Trophoblast cell (in vitro differentiated cells and primary cell): Measurements from ENCODE around the gene GNB2.

Experiments
- DNase-seq, 2 donors: peaks; one replicate each; pipeline ENCODE4 v3.0.0-alpha.2; 2016
- H2AFZ ChIP-seq: 2 replicates; pipeline ENCODE4 v1.6.1; 2013; ENCODE audit warnings: low read length, moderate library complexity, mild to moderate bottlenecking; ENCODE audit not compliant: insufficient read depth, poor library complexity
- H2AK5ac ChIP-seq: 2 replicates; pipeline ENCODE4 v1.6.1; 2013; ENCODE audit warnings: mild to moderate bottlenecking, low read length
- H2BK120ac ChIP-seq: 2 replicates; pipeline ENCODE4 v1.6.1; 2013; ENCODE audit warnings: low read length, mild to moderate bottlenecking, moderate library complexity; ENCODE audit not compliant: insufficient read depth, poor library complexity
- H2BK12ac ChIP-seq: 2 replicates; pipeline ENCODE4 v1.6.1; 2013; ENCODE audit warnings: mild to moderate bottlenecking, low read length, moderate library complexity
- H2BK5ac ChIP-seq: 2 replicates; pipeline ENCODE4 v1.6.1; 2013; ENCODE audit warnings: low read length, low read depth, moderate library complexity, mild to moderate bottlenecking; ENCODE audit not compliant: poor library complexity
- H3K14ac ChIP-seq: 2 replicates; pipeline ENCODE4 v1.6.1; 2013; ENCODE audit warnings: mild to moderate bottlenecking, low read length
- H3K18ac ChIP-seq: 2 replicates; pipeline ENCODE4 v1.6.1; 2013; ENCODE audit warnings: mild to moderate bottlenecking, low read length
- H3K23ac ChIP-seq: 2 replicates; pipeline ENCODE4 v1.6.1; 2013; ENCODE audit warnings: low read length
- H3K27ac ChIP-seq: 2 replicates; pipeline ENCODE4 v1.5.1; 2013; ENCODE audit warnings: low read depth, mild to moderate bottlenecking, inconsistent platforms, low read length, moderate library complexity
- H3K27me3 ChIP-seq: 2 replicates; pipeline ENCODE4 v1.6.1; 2013; ENCODE audit warnings: inconsistent platforms, mild to moderate bottlenecking, low read length, moderate library complexity; ENCODE audit not compliant: insufficient read depth
- H3K36me3 ChIP-seq, 2 experiments: 1 replicate in 1 of 2; 2 replicates in 1 of 2; pipeline ENCODE4 v1.6.1; 2013; ENCODE audit warnings: low read length in 2 of 2, mild to moderate bottlenecking in 2 of 2, moderate library complexity in 1 of 2; ENCODE audit not compliant: insufficient read depth in 2 of 2, control insufficient read depth in 1 of 2
- H3K4ac ChIP-seq: 2 replicates; pipeline ENCODE4 v1.6.1; 2013; ENCODE audit warnings: low read depth, mild to moderate bottlenecking, low read length, moderate library complexity
- H3K4me1 ChIP-seq, 2 experiments: 1 replicate in 1 of 2; 2 replicates in 1 of 2; pipeline ENCODE4 v1.6.1; 2013; ENCODE audit warnings: low read length in 2 of 2, mild to moderate bottlenecking in 2 of 2, moderate library complexity in 1 of 2; ENCODE audit not compliant: insufficient read depth in 2 of 2, control insufficient read depth in 1 of 2
- H3K4me2 ChIP-seq: 2 replicates; pipeline ENCODE4 v1.6.1; 2013; ENCODE audit warnings: inconsistent platforms, mild to moderate bottlenecking, low read length, moderate library complexity
- H3K4me3 ChIP-seq: 2 replicates; pipeline ENCODE4 v1.5.1; 2013; ENCODE audit warnings: mild to moderate bottlenecking, low read depth, low read length, inconsistent platforms
- H3K79me1 ChIP-seq: one replicate; pipeline ENCODE4 v1.6.1; 2013; ENCODE audit warnings: low read length
- H3K79me2 ChIP-seq: 2 replicates; pipeline ENCODE4 v1.6.1; 2013; ENCODE audit warnings: low read length, mild to moderate bottlenecking; ENCODE audit not compliant: control insufficient read depth, insufficient read depth, poor library complexity
- H3K9ac ChIP-seq: 2 replicates; pipeline ENCODE4 v1.6.1; 2013; ENCODE audit warnings: mild to moderate bottlenecking, low read length
- H3K9me3 ChIP-seq: 2 replicates; pipeline ENCODE4 v1.6.1; 2013; ENCODE audit warnings: low read depth, mild to moderate bottlenecking, control low read depth, inconsistent platforms, low read length; ENCODE audit not compliant: insufficient read depth
- H4K12ac ChIP-seq: 2 replicates; pipeline ENCODE4 v1.6.1; 2013; ENCODE audit warnings: low read depth, mild to moderate bottlenecking, low read length, moderate library complexity
- H4K8ac ChIP-seq: 2 replicates; pipeline ENCODE4 v1.6.1; 2013; ENCODE audit warnings: low read depth, mild to moderate bottlenecking, low read length, moderate library complexity
- H4K91ac ChIP-seq: one replicate; pipeline ENCODE4 v1.6.1; 2013; ENCODE audit warnings: low read depth, mild to moderate bottlenecking, low read length, moderate library complexity
- WGBS: extraction: QIAGEN DNeasy Blood & Tissue Kit; methylation state at CpG from one replicate; pipeline ENCODE4 v1.1.7; 2013; ENCODE audit warnings: missing lambda C conversion rate; ENCODE audit not compliant: insufficient read length, insufficient coverage; ENCODE audit errors: extremely low coverage; 5-methylcytosine and 5-hydroxymethylcytosine counted together

GNB2 gene

GRCh38 chr7:100708395-100708794, 34.9 kb downstream of the GNB2 start:
- H3K27ac ChIP-seq: no peak overlapping the region
- no peak overlapping the region for H2BK12ac ChIP-seq
- H3K4ac ChIP-seq: no peak overlapping the region
- H3K9ac ChIP-seq: no peak overlapping the region
- no peak overlapping the region for H3K23ac ChIP-seq
- H2AFZ ChIP-seq: no peak overlapping the region
- DNase-seq: no peak
- peaks cover 9% of the 10 kb centered on the region for H3K79me1 ChIP-seq
- no peaks in the 10 kb centered on the region for H3K9me3 ChIP-seq
- no peak overlapping the region for H4K12ac ChIP-seq
- peaks cover 10 to 14% of the 10 kb centered on the region in 2 experiments for H3K36me3 ChIP-seq
- peaks cover 16% of the 10 kb centered on the region for H3K79me2 ChIP-seq
- no peak overlapping the region for H2AK5ac ChIP-seq
- no peak overlapping the region for H4K8ac ChIP-seq
- H3K14ac ChIP-seq: no peak overlapping the region
- H2BK5ac ChIP-seq: no peak overlapping the region
- H3K4me3 ChIP-seq: no peak overlapping the region
- H3K4me1 ChIP-seq: peaks cover 9 to 13% of the 10 kb centered on the region in 2 experiments
- no peaks in the 10 kb centered on the region for H3K27me3 ChIP-seq
- no CpG with 5 or more reads among the region's 6 CpGs for WGBS
- H3K18ac ChIP-seq: no peak overlapping the region
- H4K91ac ChIP-seq: no peak overlapping the region
- no peak overlapping the region for H2BK120ac ChIP-seq
- no peak overlapping the region for H3K4me2 ChIP-seq

GRCh38 chr7:100710452-100710851, 36.9 kb downstream of the GNB2 start:
- WGBS: no CpG with 5 or more reads among the region's 4 CpGs
- no peak overlapping the region for H2AK5ac ChIP-seq

GRCh38 chr7:100711369-100711768, 37.8 kb downstream of the GNB2 start:
- Histone ChIP-seq H3K4me3 (no peak overlapping the region), H2BK12ac (no peak overlapping the region), H3K27me3 (no peaks in the 10 kb centered on the region), H3K79me1 (no peaks in the 10 kb centered on the region), H3K18ac (no peak overlapping the region), H2AFZ (no peak overlapping the region), H3K9me3 (no peaks in the 10 kb centered on the region), H3K36me3 (peaks cover 10 to 14% of the 10 kb centered on the region in 2 experiments), H3K27ac (no peak overlapping the region), H3K4me2 (no peak overlapping the region), H4K8ac (no peak overlapping the region), H3K9ac (no peak overlapping the region), H3K79me2 (peaks cover 9% of the 10 kb centered on the region), H3K23ac (no peak overlapping the region), H4K91ac (no peak overlapping the region), H3K4ac (no peak overlapping the region), H3K4me1 (peaks cover 9 to 10% of the 10 kb centered on the region in 2 experiments), H2BK120ac (no peak overlapping the region), H2BK5ac (no peak overlapping the region), H3K14ac (no peak overlapping the region), H2AK5ac (no peak overlapping the region), H4K12ac (no peak overlapping the region)
- no CpG with 5 or more reads among the region's 11 CpGs for WGBS
- DNase-seq: no peak

More at GRCh38 chr7:100710452-100710851, 36.9 kb downstream of the GNB2 start:
- Histone ChIP-seq H3K9ac (no peak overlapping the region), H3K18ac (no peak overlapping the region), H2BK12ac (no peak overlapping the region), H3K9me3 (no peaks in the 10 kb centered on the region), H3K79me1 (peaks cover 6% of the 10 kb centered on the region), H3K4me2 (no peak overlapping the region), H3K27ac (no peak overlapping the region), H3K27me3 (no peaks in the 10 kb centered on the region), H4K12ac (no peak overlapping the region), H3K4me3 (no peak overlapping the region), H2BK120ac (no peak overlapping the region), H2BK5ac (no peak overlapping the region), H3K23ac (no peak overlapping the region), H3K4me1 (peaks cover 9 to 10% of the 10 kb centered on the region in 2 experiments), H3K4ac (no peak overlapping the region), H2AFZ (no peak overlapping the region), H3K36me3 (peaks cover 10 to 14% of the 10 kb centered on the region in 2 experiments), H4K91ac (no peak overlapping the region), H3K14ac (no peak overlapping the region), H3K79me2 (peaks cover 15% of the 10 kb centered on the region), H4K8ac (no peak overlapping the region)
- DNase-seq: no peak

GRCh38 chr7:100714725-100715124, 41.2 kb downstream of the GNB2 start:
- H3K14ac ChIP-seq: no peak overlapping the region
- no peaks in the 10 kb centered on the region for H3K36me3 ChIP-seq
- H3K18ac ChIP-seq: no peak overlapping the region
- no peak overlapping the region for H2BK120ac ChIP-seq
- H3K27me3 ChIP-seq: peaks cover 3% of the 10 kb centered on the region
- no peak overlapping the region for H3K23ac ChIP-seq
- no peak overlapping the region for H2BK12ac ChIP-seq
- H4K91ac ChIP-seq: no peak overlapping the region
- H3K9ac ChIP-seq: no peak overlapping the region
- no peak overlapping the region for H4K12ac ChIP-seq
- no peak overlapping the region for H3K4me2 ChIP-seq
- H3K27ac ChIP-seq: no peak overlapping the region
- no peaks in the 10 kb centered on the region for H3K79me2 ChIP-seq
- WGBS: no CpG with 5 or more reads among the region's 8 CpGs
- peaks cover 5% of the 10 kb centered on the region for H3K9me3 ChIP-seq
- no peak overlapping the region for H3K4me3 ChIP-seq
- no peaks in the 10 kb centered on the region for H3K4me1 ChIP-seq
- no peak overlapping the region for H2AK5ac ChIP-seq
- H4K8ac ChIP-seq: no peak overlapping the region
- no peaks in the 10 kb centered on the region for H3K79me1 ChIP-seq
- H2AFZ ChIP-seq: no peak overlapping the region
- no peak for DNase-seq
- no peak overlapping the region for H3K4ac ChIP-seq
- H2BK5ac ChIP-seq: no peak overlapping the region
